Smooth muscle cell (in vitro differentiated cells): Measurements from ENCODE around the gene TBX6. TPM values are rescaled to one million over a fixed set of nuclear protein-coding genes. Genes with fewer than 3 reads are reported as not detected.

Experiments
- DNase-seq: peaks from one replicate; lab custom pipeline; 2025; ENCODE audit not compliant: unreplicated experiment; lab: John Stamatoyannopoulos, UW
- H2AFZ ChIP-seq: fragments of 200-600 bp; sonication (generic); 2 replicates; pipeline ENCODE4 v1.6.0; 2016; ENCODE audit warnings: antibody characterized with exemption, low read depth, mild to moderate bottlenecking
- H3F3A ChIP-seq: fragments of 200-600 bp; sonication (generic); 2 replicates; pipeline ENCODE4 v1.6.0; 2017; ENCODE audit warnings: antibody characterized with exemption, low read depth
- H3K27ac ChIP-seq: fragments of 200-600 bp; sonication (generic); 2 replicates; pipeline ENCODE4 v1.5.1; 2016; ENCODE audit warnings: low read depth, mild to moderate bottlenecking
- H3K27me3 ChIP-seq: fragments of 200-600 bp; sonication (generic); 2 replicates; pipeline ENCODE4 v1.6.1; 2016; ENCODE audit warnings: low read depth, mild to moderate bottlenecking
- H3K36me3 ChIP-seq: fragments of 200-600 bp; sonication (generic); 2 replicates; pipeline ENCODE4 v1.5.1; 2016; ENCODE audit warnings: low read depth
- H3K4me1 ChIP-seq: fragments of 200-600 bp; sonication (generic); 2 replicates; pipeline ENCODE4 v1.5.1; 2016; ENCODE audit warnings: low read depth
- H3K4me2 ChIP-seq: fragments of 200-600 bp; sonication (generic); 2 replicates; pipeline ENCODE4 v1.6.0; 2016; ENCODE audit warnings: mild to moderate bottlenecking
- H3K4me3 ChIP-seq: fragments of 200-600 bp; sonication (generic); 2 replicates; pipeline ENCODE4 v1.5.1; 2016; ENCODE audit warnings: mild to moderate bottlenecking
- H3K79me2 ChIP-seq: fragments of 200-600 bp; sonication (generic); 2 replicates; pipeline ENCODE4 v1.6.0; 2016; ENCODE audit warnings: low read depth, mild to moderate bottlenecking
- H3K9ac ChIP-seq: fragments of 200-600 bp; sonication (generic); 2 replicates; pipeline ENCODE4 v1.6.0; 2016; ENCODE audit warnings: low read depth
- H3K9me3 ChIP-seq: fragments of 200-600 bp; sonication (generic); replicated peaks from 2 replicates; pipeline ENCODE4 v1.5.1; 2016; ENCODE audit warnings: low read depth
- H4K20me1 ChIP-seq: fragments of 200-600 bp; sonication (generic); 2 replicates; pipeline ENCODE4 v1.6.0; 2016; ENCODE audit warnings: low read depth
- CTCF ChIP-seq: fragments of 200-600 bp; sonication (generic); IDR thresholded peaks from 2 replicates; pipeline ENCODE4 v1.5.1; 2017; ENCODE audit warnings: borderline replicate concordance, mild to moderate bottlenecking, antibody characterized with exemption; ENCODE audit not compliant: insufficient read depth, poor library complexity, severe bottlenecking
- WGBS: methylation state at CpG from one replicate; pipeline ENCODE4 v1.1.7; 2016; ENCODE audit warnings: low lambda C conversion rate; 5-methylcytosine and 5-hydroxymethylcytosine counted together
- polyA plus RNA-seq: library from polyadenylated mRNA; unstranded; fragments of >200 nt; fragmentation: Nextera tagmentation; extraction: Ambion mirVana; gene quantifications from 2 replicates; pipeline ENCODE4 v1.2.1, GENCODE V29; 2016
- total RNA-seq: library from RNA; depleted of rRNA; stranded (reverse); fragments of >200 nt; gene quantifications from 2 replicates; pipeline ENCODE4 v1.2.3, GENCODE V29; 2014

Gene TBX6
- total and polyA plus RNA-seq, 2 experiments from 2014 or later = 0.13 to 1.6 TPM

- Histone ChIP-seq H3K4me3 (no peak overlapping the region), H3F3A (peaks cover 7% of the 10 kb centered on the region), H4K20me1 (peaks cover 52% of the 10 kb centered on the region), H3K4me2 (no peak overlapping the region), H3K9me3 (no peaks in the 10 kb centered on the region), H3K9ac (no peak overlapping the region), H3K36me3 (no peaks in the 10 kb centered on the region), H3K27ac (no peak overlapping the region), H3K4me1 (peaks cover 11% of the 10 kb centered on the region), H2AFZ (no peak overlapping the region), H3K27me3 (no peaks in the 10 kb centered on the region), H3K79me2 (peaks cover 41% of the 10 kb centered on the region)
- no peak for DNase-seq
- TF ChIP-seq CTCF = no peak
- 98% methylated on average over 7 of the region's 7 CpGs for WGBS
Observed at GRCh38 chr16:30079480-30079879, 12.2 kb downstream of the TBX6 start.

GRCh38 chr16:30078744-30079143, 13.0 kb downstream of the TBX6 start:
- Histone ChIP-seq H3K9ac (no peak overlapping the region), H3K27ac (no peak overlapping the region), H3K4me2 (no peak overlapping the region), H3K79me2 (peaks cover 41% of the 10 kb centered on the region), H3K4me1 (peaks cover 11% of the 10 kb centered on the region), H3K9me3 (no peaks in the 10 kb centered on the region), H3K4me3 (no peak overlapping the region), H2AFZ (no peak overlapping the region), H3K27me3 (no peaks in the 10 kb centered on the region), H3K36me3 (no peaks in the 10 kb centered on the region), H3F3A (peaks cover 11% of the 10 kb centered on the region), H4K20me1 (peaks cover 52% of the 10 kb centered on the region)
- over 99% methylated on average over 7 of the region's 7 CpGs for WGBS
- no peak for TF ChIP-seq CTCF
- DNase-seq = no peak

- 72% methylated on average over 6 of the region's 6 CpGs for WGBS
- no peak overlapping the region for H3K4me3 ChIP-seq
- peak overlapping the region; percentile 75 for H3K27ac ChIP-seq
- H2AFZ ChIP-seq = no peak overlapping the region
- peaks cover 17% of the 10 kb centered on the region for H3F3A ChIP-seq
- H3K4me2 ChIP-seq = peak overlapping the region; percentile 98
- peaks cover 51% of the 10 kb centered on the region for H4K20me1 ChIP-seq
- H3K27me3 ChIP-seq = no peaks in the 10 kb centered on the region
- no peak overlapping the region for H3K9ac ChIP-seq
- no peak for DNase-seq
- peaks cover 41% of the 10 kb centered on the region for H3K79me2 ChIP-seq
- no peak for TF ChIP-seq CTCF
- H3K36me3 ChIP-seq = no peaks in the 10 kb centered on the region
- H3K9me3 ChIP-seq = no peaks in the 10 kb centered on the region
- peaks cover 11% of the 10 kb centered on the region for H3K4me1 ChIP-seq
Observed at GRCh38 chr16:30077656-30078055, 14.1 kb downstream of the TBX6 start.

GRCh38 chr16:30076276-30076791, 15.4 kb downstream of the TBX6 start:
- H3K9me3 ChIP-seq = no peaks in the 10 kb centered on the region
- no peak overlapping the region for H2AFZ ChIP-seq
- no peak for TF ChIP-seq CTCF
- peaks cover 21% of the 10 kb centered on the region for H3F3A ChIP-seq
- 13% methylated on average over 18 of the region's 33 CpGs for WGBS
- peak overlapping the region; percentile 97 for H3K9ac ChIP-seq
- peaks cover 11% of the 10 kb centered on the region for H3K4me1 ChIP-seq
- no peak for DNase-seq
- peak overlapping the region; percentile 83 for H3K4me3 ChIP-seq
- peaks cover 51% of the 10 kb centered on the region for H4K20me1 ChIP-seq
- H3K36me3 ChIP-seq = no peaks in the 10 kb centered on the region
- H3K4me2 ChIP-seq = peak overlapping the region; percentile 98
- H3K27ac ChIP-seq = peak overlapping the region; percentile 75
- H3K27me3 ChIP-seq = no peaks in the 10 kb centered on the region
- H3K79me2 ChIP-seq = peaks cover 50% of the 10 kb centered on the region
